DMS153 treated with DMSO at 0.1 percent for 48 hours (cell line): ENCODE data around the gene ROCK1.

Experiments
- DNase-seq: peaks from one replicate; lab custom pipeline; 2025; ENCODE audit not compliant: unreplicated experiment; lab: John Stamatoyannopoulos, UW

Gene ROCK1

DNA sequence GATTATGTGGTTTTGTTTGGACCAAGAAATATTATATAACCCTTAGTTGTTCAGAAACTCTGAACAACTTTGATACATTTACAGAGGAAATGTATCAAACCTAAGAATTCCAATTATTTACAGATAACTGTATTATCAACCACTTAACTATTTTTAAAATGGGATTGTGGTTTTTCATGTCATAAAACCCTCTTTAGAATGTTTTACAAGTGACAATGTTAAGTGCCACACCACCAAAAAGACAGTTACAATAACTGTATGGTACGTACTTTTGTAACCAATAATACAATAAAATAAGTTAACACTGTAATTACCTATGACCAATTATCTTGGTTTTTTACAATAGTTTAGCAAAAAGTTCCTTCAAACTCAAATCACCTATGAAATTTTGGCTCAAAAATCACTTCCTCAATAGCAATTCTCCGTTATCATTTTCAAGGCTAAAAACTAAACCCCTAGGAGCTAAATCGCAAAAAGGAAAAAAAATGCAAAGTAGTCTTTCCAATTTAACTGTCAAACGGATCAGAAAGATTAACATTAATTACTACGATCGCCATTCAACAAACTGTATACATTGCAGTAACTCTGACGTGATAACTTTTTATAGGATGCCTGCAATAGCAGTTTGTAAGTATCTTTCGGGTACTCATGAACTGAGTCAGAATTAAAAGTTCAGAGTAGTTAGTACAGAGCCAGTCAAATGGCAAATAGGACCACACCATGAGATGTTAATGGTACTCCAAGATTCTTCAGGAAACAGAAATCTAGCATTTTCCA lies 1.5 kb downstream of the ROCK1 start:
- DNase-seq = no peak

DNA sequence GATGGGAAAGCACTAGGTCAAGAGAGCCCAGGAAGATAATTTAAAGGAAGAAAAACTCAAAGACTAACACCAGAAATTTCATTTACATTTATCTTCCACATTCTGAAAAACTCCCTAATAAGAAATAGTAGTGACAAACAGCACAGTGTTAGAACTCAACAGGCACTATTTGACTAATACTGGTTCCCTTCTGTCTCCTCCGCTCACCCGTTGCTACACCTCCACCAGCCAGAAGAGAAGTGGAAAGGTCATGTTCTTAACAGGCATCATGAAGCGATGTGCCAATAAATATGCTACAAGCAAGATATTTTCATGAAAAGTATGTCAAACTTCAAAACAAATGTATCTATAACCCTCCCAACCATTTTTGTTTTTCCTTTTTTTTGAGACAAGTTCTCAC lies 5.7 kb downstream of the ROCK1 start:
- no peak for DNase-seq

DNA sequence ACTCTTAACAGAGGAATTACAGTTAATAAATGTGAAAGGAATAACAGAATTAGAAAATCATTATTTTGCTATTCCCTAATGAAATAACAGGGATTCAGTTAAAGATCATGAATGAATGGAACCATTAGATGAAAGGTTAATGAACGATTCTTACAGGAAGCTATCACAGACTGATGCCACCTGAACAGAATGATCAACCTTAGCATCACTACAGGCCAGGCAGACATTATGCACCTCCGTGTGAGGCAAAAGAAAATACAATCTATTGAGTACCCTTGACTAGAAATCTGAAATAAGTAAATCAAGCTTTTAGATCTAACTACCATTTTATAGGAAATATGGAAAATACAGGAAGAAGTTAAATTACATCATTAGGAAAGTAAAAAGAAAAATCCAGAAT lies 10.4 kb downstream of the ROCK1 start:
- no peak for DNase-seq

DNA sequence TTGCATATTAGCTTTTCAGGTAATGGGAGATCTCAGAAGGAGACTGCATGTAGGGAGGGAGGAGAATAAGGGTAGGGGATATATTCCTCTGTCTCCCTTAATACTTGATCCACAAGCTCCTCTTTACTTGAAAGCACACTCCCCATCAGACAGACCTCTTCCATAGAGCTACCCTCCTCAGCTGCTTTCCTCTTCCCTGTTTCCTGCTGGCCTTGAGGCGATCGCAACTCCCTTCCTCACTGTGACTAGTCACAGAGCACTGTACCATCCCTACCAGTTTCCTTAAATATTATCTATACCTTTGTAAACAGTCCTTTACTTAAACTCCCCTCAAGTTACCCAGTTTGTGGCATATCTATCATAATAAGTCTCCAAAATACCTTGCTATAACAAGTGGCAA lies 10.9 kb downstream of the ROCK1 start:
- DNase-seq = no peak

DNA sequence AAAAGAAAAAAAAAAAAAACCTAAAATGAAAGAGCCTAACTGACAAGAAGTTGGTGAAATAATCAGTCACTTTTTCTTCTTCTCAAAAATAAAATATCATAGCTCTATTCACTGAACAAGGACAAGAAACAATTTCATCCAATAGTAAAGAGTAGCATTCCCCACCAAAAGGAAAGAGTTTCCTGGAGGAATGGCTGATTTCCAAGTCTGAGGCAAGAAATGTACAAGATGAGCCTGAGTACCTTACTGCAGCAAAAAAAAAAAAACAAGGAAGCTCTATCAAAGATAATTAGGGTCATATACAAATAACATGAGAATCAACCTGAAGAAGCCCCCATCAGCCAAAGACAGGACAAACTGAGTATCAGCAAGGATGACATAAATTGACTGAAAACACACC lies 11.5 kb downstream of the ROCK1 start:
- DNase-seq = no peak

DNA sequence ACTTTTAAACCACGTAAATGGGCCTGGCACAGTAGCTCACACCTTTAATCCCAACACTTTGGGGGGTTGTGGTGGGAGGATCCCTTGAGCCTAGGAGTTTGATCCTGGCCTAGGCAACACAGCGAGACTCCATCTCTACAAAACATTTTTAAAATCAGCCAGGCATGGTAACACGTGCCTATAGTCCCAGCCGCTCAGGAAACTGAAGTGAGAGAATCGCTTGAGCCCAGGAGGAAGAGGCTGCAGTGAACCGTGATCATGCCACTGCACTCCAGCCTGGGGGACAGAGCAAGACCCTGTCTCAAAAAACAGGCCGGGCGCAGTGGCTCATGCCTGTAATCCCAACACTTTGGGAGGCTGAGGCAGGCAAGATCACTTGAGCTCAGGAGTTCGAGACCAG lies 12.2 kb downstream of the ROCK1 start:
- DNase-seq = no peak

DNA sequence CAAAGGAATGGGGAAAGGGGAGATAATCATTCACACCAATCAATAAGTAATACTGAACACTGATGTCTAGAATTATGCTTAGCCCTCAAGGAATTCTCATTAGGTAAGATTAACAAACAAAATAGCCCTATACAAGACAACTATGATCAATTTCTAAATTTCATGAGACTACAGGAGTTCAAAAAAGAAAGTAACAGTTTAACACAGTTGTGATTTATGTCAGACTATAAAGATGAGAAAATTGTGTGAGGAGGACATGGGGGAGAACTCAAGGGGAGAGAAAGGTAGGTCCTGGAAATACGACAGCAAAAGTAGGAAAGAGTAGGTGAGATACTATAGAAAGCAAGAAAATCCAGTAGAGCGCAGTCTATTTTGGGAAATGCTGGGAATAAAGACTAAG lies 14.9 kb downstream of the ROCK1 start:
- DNase-seq = no peak

DNA sequence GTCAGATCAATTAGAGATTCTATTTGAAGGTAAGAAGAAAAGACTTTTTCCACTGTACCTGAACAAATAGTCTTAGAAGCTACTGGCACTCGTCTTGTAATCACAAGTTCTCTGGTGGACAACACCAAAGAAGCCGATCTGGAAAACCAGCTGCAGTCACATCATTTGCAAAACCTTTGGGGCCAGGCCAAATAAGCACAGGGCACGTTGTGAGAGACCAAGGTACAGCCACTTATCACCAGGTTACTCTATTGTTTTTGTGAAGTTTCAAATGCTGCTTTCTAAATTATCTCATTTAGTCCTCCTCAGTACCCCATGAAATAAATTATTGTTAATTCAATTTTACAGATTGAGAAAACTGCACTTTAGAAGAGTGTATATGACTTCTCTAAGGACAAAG lies 18.5 kb downstream of the ROCK1 start:
- no peak for DNase-seq

DNA sequence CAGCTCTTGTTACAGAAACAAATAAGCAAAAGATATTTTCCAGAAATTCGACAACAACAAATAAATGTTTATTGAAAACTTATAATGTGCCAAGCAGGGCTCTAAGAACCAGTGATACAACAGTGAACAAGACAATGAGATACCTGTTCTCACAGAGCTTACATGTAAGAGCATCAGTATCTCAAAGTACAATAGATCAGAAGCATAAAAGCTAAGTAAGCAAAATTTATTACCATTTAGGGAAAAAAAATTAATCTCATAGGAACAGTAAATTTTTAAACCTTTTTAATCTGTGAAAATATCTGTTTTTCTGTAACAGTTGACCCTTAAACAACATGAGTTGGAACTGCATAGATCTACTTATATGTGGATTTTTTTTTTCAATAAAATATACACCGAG lies 20.9 kb downstream of the ROCK1 start:
- no peak for DNase-seq

DNA sequence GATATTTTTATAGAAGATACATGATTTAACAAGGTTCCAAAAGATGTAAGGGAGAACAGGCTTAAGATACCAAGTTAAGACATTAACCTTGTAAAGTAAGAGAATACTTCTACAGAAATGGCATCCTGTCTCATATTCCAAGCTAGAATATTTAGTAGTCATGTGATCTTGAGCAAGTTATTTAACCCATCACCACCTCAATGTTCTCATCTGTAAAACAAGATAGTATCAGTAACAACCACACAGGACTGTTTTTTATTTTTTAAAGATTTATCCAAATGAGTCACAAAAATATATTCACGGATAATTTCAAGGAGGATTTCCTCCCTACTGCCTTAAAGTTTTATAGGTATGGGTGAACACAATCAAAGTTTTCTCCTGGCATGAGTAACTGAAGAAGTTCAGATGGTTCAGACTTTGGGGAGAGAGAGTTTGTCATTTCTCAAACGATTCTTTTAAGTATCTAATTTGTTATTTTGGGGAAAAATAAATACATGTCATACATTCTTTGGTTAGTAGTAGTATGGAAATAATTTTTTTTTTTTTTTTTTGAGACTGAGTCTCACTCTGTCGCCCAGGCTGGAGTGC lies 25.9 kb downstream of the ROCK1 start:
- no peak for DNase-seq

DNA sequence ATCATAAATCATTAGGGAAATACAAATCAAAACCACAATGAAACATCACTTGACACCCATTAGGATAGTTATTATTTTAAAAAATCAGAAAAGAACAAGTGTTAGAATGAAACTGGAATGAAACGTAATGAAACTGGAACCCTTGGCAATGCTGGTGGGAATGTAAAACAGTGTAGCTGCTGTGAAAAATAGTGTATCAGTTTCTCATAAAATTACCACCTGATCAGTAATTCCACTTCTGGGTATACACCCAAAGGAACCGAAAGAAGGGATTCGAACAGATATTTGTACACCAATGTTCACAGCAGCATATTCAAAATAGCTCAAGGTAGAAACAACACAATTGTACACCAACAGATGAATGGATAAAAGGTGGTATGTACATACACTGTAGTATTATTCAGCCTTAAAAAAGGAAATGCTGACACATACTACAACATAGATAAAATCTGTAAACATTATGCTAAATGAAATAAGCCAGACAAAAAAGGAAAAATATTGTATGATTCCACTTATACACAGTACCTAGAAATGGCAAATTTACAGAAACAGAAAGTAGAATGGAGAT lies 27.0 kb downstream of the ROCK1 start:
- no peak for DNase-seq

DNA sequence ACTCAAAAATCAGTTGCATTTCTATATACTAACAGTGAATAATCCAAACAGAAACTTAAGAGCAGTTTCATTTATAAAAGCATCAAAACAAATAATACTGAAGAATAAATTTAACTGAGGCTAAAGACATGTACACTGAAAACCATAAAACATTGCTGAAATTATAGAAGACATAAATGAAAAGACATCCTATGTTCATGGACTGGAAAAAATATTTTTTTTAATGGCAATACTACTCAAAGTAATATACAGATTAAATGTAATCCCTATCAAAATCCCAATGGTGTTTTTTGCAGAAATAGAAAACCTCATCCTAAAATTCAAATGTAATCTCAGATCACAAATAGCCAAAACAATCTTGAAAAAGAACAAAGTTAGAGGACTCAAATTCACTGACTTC lies 28.6 kb downstream of the ROCK1 start:
- DNase-seq = no peak

DNA sequence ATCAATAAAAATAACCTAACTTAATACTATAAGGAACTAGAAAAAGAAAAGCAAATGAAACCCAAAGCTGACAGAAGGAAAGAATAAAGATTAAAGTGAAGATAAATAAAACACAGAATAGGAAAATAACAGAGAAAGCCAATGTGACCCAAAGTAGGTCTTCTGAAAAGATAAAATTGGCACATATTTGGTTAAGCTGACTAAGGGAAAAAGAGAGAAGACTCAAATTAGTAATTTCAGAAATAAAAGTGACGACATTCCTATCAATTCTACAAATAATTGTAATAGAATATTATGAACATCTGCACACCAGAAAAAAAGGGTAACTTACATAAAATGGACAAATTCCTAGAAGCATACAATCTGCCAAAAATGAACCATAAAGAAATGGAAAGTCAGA lies 30.2 kb downstream of the ROCK1 start:
- DNase-seq = no peak

DNA sequence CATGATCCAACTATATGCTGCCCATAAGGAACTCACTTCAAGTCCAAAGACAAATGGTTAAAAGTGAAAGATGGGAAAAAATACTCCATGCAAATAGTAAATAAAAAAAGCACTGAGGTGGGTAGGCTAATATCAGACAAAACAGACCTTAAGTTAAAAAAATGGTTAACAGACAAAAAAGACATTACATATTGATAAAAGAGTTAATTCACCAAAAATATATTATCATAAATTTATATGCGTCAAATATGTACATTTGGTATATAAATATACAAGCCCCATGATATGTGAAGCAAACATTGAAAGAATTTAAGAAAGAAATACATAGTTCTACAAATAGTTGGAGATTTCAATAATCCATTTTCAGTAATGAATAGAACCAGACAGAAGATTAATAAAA lies 31.0 kb downstream of the ROCK1 start:
- DNase-seq = no peak

DNA sequence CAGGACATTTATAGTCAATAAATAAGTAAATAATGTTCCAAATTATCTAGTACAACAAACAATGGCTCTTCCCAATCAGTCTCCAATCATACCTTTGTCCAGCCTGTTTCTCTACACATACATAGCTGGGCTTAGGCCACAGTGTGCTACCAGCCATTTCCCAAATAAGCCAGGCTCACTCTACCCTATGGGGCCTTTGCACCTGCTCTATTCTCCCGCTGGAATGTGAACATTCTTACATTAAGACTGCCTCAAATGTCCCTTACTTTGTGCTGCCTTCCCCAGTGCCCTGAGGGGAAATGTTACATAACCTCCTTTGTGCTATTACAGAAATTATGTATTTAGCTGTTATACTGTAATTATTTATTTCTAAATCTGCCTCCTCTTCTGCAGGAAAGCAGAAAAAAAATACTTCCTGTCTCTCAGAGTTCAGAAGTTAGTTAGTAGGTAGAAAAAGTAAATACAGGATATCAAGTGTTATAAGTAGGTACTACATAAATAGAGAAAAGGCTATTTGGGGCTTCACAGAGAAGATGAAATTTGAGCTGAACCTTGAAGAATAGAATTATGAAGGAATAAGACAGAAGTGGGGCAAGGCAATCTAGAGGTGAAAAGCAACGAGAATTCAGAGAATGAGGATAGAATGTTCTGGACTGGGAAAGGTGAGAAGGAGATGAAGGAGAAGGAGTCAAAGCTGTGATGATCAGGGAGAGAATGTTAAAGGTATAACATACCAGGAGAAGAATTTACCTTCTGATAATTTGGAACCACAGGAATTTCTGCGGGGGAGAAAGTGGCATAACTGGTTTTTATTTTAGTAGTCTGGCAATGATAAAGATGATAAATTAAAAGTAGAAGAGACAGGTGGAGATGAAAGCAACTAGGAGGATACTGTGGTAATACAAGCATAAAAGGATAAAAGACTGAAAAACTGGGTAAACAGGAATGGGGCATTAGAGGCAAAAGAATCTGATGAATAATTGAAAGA lies 37.0 kb downstream of the ROCK1 start:
- DNase-seq = no peak

DNA sequence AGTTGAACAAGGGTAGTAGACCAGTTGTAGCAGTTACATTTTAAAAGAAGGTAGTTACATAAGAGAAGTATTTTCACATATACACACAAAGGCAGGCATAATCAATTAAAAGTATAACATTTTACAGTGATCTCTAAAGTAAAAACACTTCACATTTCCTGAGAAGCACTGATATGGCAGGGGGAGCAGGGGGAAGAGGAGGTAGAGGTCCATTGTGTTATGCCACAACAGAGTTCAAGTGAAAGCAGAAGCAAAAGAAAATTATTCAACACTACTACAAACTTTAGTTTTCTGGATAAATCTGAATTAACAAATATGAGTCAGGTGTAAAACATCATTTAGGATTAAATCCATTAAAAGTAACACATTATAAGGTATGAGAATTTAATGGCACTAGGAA lies 38.4 kb downstream of the ROCK1 start:
- no peak for DNase-seq

DNA sequence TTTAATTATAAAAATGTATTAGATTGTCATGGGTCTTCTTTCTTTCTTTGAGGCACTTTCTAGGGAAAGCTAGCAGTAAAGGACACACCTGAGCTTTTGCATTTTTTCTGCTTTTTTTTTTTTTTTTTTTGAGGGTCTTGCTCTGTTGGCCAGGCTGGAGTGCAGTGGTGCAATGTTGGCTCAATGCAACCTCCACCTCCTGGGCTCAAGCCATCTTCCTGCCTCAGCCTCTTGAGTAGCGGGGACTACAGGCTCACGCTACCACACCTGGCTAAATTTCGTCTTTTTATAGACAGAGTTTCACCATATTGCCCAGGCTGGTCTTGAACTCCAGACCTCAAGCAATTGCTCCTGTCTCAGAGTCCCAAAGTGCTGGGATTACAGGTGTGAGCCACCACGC lies 40.5 kb downstream of the ROCK1 start:
- no peak for DNase-seq

DNA sequence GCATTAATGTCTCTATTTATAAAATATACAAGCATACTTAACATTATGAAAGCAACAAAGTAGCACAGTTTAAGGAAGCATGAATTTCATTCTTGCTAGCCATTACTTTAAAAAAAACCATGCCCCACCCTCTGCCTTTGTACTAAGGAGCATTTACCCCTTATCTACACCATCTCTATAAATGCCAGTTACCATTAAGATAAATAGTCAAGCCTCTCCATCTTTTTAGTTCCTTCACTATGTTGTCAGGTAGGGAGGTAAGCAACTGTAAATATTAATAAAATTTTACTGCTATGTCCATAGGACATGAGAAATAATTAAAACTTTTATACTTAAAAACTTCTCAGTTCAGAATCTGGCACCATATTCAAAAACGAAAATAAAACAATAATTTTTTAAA lies 42.1 kb downstream of the ROCK1 start:
- DNase-seq = no peak

DNA sequence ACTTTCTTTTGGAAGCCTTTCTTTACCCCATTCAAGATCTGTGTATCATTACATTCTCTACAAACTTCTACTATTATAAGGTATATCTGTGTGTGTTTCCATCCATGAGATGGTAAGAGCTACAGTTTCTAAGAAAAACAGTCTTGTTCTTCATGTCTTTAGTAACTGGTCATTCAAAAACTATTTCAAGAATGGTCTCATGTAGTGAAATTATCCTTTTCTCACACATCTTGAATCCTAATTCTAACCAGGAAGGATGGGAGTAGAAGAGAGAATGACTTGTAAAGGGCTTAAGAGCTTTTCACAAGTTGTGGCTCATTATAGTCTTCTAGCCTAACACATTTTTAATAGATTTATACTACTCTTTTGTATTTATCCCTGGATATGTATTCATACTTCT lies 47.3 kb downstream of the ROCK1 start:
- no peak for DNase-seq

DNA sequence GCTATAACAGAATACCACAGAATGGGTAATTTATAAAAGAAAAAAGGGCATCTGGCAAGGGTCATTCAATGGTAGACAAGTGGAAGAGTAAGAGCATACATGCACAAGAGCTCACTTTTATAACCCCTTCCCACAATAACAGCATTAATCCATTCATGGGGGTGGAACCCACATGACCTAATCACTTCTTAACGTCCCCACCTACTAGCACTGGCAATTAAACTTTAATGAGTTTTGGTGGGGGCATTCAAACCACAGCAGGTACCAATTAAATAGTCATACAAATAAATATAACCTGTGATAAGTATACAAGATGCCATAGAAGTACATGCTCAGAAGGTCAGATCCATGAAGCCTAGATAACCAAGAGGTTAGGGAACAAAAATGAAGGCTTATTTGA lies 48.6 kb downstream of the ROCK1 start:
- DNase-seq = no peak

DNA sequence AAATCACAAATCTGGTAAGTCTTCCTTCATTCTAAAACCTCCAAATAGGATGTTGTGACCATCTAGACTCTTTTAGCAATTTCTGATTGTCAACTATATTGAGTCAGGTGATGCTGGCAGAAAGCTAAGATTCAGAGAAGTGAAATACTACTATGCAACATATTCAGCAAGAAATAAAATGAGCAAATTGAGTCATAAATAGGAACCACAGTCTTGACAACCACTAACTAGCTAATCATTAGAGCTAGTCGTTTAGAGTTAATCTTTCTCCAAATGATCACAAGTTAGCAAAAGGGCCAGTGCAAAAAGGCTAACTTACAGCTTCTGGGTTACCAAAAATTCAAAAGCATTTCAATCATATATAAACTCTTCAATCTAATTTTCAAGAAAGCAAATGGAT lies 54.5 kb downstream of the ROCK1 start:
- DNase-seq = no peak

DNA sequence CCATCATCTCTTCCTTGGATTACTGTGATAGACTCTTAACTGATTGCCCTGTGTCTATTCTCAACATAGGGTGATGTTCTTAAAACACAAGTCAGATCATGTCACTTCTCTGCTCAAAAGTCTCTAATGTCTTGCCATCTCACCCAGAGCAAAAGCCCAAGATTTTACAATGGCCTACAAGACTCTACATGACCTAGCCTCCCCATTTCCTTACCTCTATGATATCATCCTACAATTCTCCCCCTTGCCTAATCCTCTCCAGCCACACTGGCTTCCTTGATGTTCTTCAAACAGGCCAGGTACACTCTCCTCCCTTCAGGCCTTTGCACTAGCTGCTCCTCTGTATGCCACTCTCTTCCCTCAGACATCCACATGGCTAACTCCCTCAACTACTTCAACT lies 55.1 kb downstream of the ROCK1 start:
- DNase-seq = no peak
